GM23248 (cell line): ENCODE measurements around the gene F2RL3. TPM values are rescaled to one million over a fixed set of nuclear protein-coding genes. Genes with fewer than 3 reads are reported as not detected.

Experiments used
- DNase-seq: peaks from one replicate; pipeline ENCODE4 v3.0.0-alpha.2; 2015
- H2AFZ ChIP-seq: fragments of 200-600 bp; sonication (generic); 2 replicates; pipeline ENCODE4 v1.6.1; 2016; ENCODE audit warnings: antibody characterized with exemption
- H3F3A ChIP-seq: fragments of 200-600 bp; sonication (generic); 2 replicates; pipeline ENCODE4 v1.6.1; 2016; ENCODE audit warnings: mild to moderate bottlenecking, antibody characterized with exemption, mixed run types; ENCODE audit not compliant: insufficient read depth
- H3K27ac ChIP-seq: fragments of 200-600 bp; sonication (generic); 2 replicates; pipeline ENCODE4 v1.5.1; 2016; ENCODE audit warnings: mild to moderate bottlenecking
- H3K27me3 ChIP-seq: fragments of 200-600 bp; sonication (generic); replicated peaks from 2 replicates; pipeline ENCODE4 v1.6.1; 2016; ENCODE audit warnings: mild to moderate bottlenecking; ENCODE audit not compliant: insufficient read depth
- H3K36me3 ChIP-seq: fragments of 200-600 bp; sonication (generic); 2 replicates; pipeline ENCODE4 v1.6.1; 2016; ENCODE audit warnings: low read depth, mild to moderate bottlenecking
- H3K4me1 ChIP-seq: fragments of 200-600 bp; sonication (generic); 2 replicates; pipeline ENCODE4 v1.6.1; 2016; ENCODE audit warnings: mild to moderate bottlenecking; ENCODE audit not compliant: insufficient read depth
- H3K4me2 ChIP-seq: fragments of 200-600 bp; sonication (generic); one replicate; pipeline ENCODE4 v1.6.1; 2016; ENCODE audit warnings: mild to moderate bottlenecking; ENCODE audit not compliant: unreplicated experiment
- H3K4me3 ChIP-seq: fragments of 200-600 bp; sonication (generic); 2 replicates; pipeline ENCODE4 v1.5.1; 2016; ENCODE audit warnings: mild to moderate bottlenecking
- H3K79me2 ChIP-seq: fragments of 200-600 bp; sonication (generic); 2 replicates; pipeline ENCODE4 v1.6.1; 2016; ENCODE audit warnings: mild to moderate bottlenecking; ENCODE audit not compliant: insufficient read depth
- H3K9ac ChIP-seq: fragments of 200-600 bp; sonication (generic); 2 replicates; pipeline ENCODE4 v1.6.1; 2016; ENCODE audit warnings: mild to moderate bottlenecking
- H3K9me2 ChIP-seq: fragments of 200-600 bp; sonication (generic); 2 replicates; pipeline ENCODE4 v1.6.1; 2016; ENCODE audit warnings: mixed run types, mild to moderate bottlenecking, moderate library complexity; ENCODE audit not compliant: insufficient read depth
- H3K9me3 ChIP-seq: fragments of 200-600 bp; sonication (generic); one replicate; pipeline ENCODE4 v1.6.1; 2017; ENCODE audit warnings: low read depth
- H4K20me1 ChIP-seq: fragments of 200-600 bp; sonication (generic); 2 replicates; pipeline ENCODE4 v1.6.0; 2016; ENCODE audit not compliant: insufficient read depth
- EZH2 ChIP-seq: fragments of 200-600 bp; sonication (generic); IDR thresholded peaks from 2 replicates; pipeline ENCODE4 v1.6.1; 2018; ENCODE audit warnings: antibody characterized with exemption, mild to moderate bottlenecking; ENCODE audit not compliant: insufficient read depth, poor library complexity, severe bottlenecking
- EZH2phosphoT487 ChIP-seq: fragments of 200-600 bp; sonication (generic); IDR thresholded peaks from 2 replicates; pipeline ENCODE4 v1.6.1; 2018; ENCODE audit warnings: antibody characterized with exemption, moderate library complexity, mild to moderate bottlenecking, low read depth; ENCODE audit not compliant: insufficient read depth
- WGBS, 2 experiments: methylation state at CpG; one replicate each; pipeline ENCODE4 v1.1.6; 2015 to 2017; ENCODE audit warnings: low lambda C conversion rate in 2 of 2, low coverage in 1 of 2; ENCODE audit errors: missing lambda C conversion rate in 2 of 2; 5-methylcytosine and 5-hydroxymethylcytosine counted together
- in situ Hi-C: fragments of 300-500 bp; cut with MboI; formaldehyde crosslinking; loops from 2 replicates; pipeline ENCODE4 v1.15.0; 2020
- polyA plus RNA-seq: library from polyadenylated mRNA; unstranded; fragments of >200 nt; fragmentation: Nextera tagmentation; extraction: Ambion mirVana; gene quantifications from 2 replicates; pipeline ENCODE4 v1.2.1, GENCODE V29; 2016
- total RNA-seq: library from RNA; depleted of rRNA; stranded (reverse); fragments of >200 nt; shearing (Covaris generic); gene quantifications from 2 replicates; pipeline ENCODE4 v1.2.3, GENCODE V29; 2014

Gene F2RL3
- total and polyA plus RNA-seq, 2 experiments from 2014 or later = not detected

DNA sequence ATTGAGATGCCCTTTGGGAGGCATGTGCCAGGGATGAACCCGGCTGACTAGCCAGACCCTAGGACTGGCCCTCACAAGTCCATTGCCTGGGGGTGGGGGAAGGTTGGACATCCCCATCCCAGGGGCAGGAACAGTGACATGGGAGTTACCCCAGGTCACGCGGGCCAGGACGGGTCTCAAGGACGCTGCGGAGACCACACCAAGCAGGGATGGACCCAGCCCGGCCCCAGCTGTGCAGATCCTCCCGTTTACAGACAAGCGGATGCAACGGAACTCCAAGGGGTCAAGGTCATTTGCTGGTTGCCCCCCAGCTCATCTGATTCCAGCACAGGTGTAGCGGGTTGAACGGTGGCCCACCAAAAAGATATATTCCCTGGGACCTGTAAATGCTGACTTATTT is 20.0 kb downstream of the F2RL3 start:
- H2AFZ ChIP-seq = no peak overlapping the region

DNA sequence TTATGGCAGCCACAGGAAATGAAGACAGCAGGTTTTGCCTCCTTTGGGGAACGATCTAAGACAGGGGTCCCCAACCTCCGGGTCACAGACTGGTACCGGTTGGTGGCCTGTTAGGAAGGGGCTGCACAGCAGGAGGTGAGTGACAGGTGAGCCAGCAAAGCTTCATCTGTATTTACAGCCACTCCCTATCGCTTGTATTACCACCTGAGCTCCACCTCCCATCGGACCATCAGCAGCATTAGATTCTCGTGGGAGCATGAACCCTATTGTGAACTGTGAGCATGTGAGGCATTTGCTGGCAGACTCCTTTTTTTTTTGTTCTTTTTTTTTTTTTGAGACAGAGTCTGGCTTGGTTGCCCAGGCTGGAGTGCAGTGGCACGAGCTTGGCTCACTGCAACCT is 22.2 kb downstream of the F2RL3 start:
- Histone ChIP-seq H3K4me2 (no peak overlapping the region), H3K36me3 (no peaks in the 10 kb centered on the region), H3K9ac (no peak overlapping the region), H3K79me2 (no peaks in the 10 kb centered on the region), H3K9me2 (no peaks in the 10 kb centered on the region), H3F3A (no peaks in the 10 kb centered on the region), H3K9me3 (no peaks in the 10 kb centered on the region), H3K27ac (no peak overlapping the region), H3K27me3 (no peaks in the 10 kb centered on the region), H3K4me3 (no peak overlapping the region), H4K20me1 (no peaks in the 10 kb centered on the region), H2AFZ (no peak overlapping the region), H3K4me1 (no peaks in the 10 kb centered on the region)
- TF ChIP-seq EZH2phosphoT487 = no peak
- WGBS, 2 experiments = 25 to 29% methylated on average over 7 of the region's 7 CpGs
- no peak for DNase-seq
- in situ Hi-C loops = no loop called here

More for the DNA sequence above, 20.0 kb downstream of the F2RL3 start:
- no peak for DNase-seq
- Histone ChIP-seq H3F3A (no peaks in the 10 kb centered on the region), H4K20me1 (no peaks in the 10 kb centered on the region), H3K9ac (no peak overlapping the region), H3K9me2 (no peaks in the 10 kb centered on the region), H3K36me3 (no peaks in the 10 kb centered on the region), H3K79me2 (no peaks in the 10 kb centered on the region), H3K4me2 (no peak overlapping the region), H3K9me3 (no peaks in the 10 kb centered on the region), H3K27me3 (no peaks in the 10 kb centered on the region), H3K4me1 (no peaks in the 10 kb centered on the region), H3K4me3 (no peak overlapping the region), H3K27ac (no peak overlapping the region)
- in situ Hi-C loops = no loop called here
- 57% methylated on average over 12 of the region's 12 CpGs for WGBS, 2 experiments
- TF ChIP-seq EZH2 (no peak), EZH2phosphoT487 (no peak)

GRCh38 chr19:16912780-16913179 is 24.0 kb downstream of the F2RL3 start:
- no peak for DNase-seq
- Histone ChIP-seq H3K9me2 (no peaks in the 10 kb centered on the region), H3K27me3 (0 out of 2 replicates have a peak, but pooled peaks cover 3% of the 10 kb centered on the region), H3K4me3 (no peak overlapping the region), H3K36me3 (no peaks in the 10 kb centered on the region), H3K9me3 (no peaks in the 10 kb centered on the region), H3K9ac (no peak overlapping the region), H3F3A (no peaks in the 10 kb centered on the region), H4K20me1 (no peaks in the 10 kb centered on the region), H3K4me1 (no peaks in the 10 kb centered on the region), H3K79me2 (no peaks in the 10 kb centered on the region), H3K27ac (no peak overlapping the region), H3K4me2 (no peak overlapping the region), H2AFZ (no peak overlapping the region)
- WGBS, 2 experiments = 11 to 16% methylated on average over 4 of the region's 4 CpGs
- no peak for TF ChIP-seq EZH2
- TF ChIP-seq EZH2phosphoT487 = no peak
- in situ Hi-C loops = no loop called here

- Histone ChIP-seq H3K9me3 (no peaks in the 10 kb centered on the region), H3K27me3 (0 out of 2 replicates have a peak, but pooled peaks cover 6% of the 10 kb centered on the region), H3K79me2 (no peaks in the 10 kb centered on the region), H3F3A (no peaks in the 10 kb centered on the region), H4K20me1 (no peaks in the 10 kb centered on the region), H3K27ac (no peak overlapping the region), H2AFZ (no peak overlapping the region), H3K9me2 (no peaks in the 10 kb centered on the region), H3K36me3 (no peaks in the 10 kb centered on the region), H3K4me2 (no peak overlapping the region), H3K9ac (no peak overlapping the region), H3K4me3 (no peak overlapping the region), H3K4me1 (no peaks in the 10 kb centered on the region)
- WGBS, 2 experiments = 33 to 38% methylated on average over 10 to 11 of the region's 11 CpGs
- DNase-seq = no peak
- TF ChIP-seq EZH2 (no peak), EZH2phosphoT487 (no peak)
- in situ Hi-C loops = no loop called here
These were observed 25.6 kb downstream of the F2RL3 start for GRCh38 chr19:16914421-16914820.

DNA sequence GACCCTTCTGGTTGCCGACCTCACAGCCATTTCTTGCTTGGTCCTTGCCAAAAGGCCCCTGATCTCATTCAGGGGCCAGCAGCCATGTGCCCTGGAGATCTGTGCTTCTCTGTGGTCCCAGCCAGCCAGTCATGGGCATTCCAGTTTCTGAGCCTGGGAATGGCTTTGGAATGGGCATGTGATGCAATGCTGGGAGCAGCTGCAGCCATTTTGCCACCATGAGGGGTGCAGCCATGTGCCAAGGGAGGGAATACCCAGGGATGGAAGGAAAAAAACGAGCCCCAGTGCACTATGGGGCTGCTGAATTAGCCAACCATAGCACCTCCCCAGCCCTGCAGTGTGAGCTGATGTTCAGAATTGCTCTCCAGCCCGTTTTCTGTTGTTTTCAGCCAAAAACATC is 26.3 kb downstream of the F2RL3 start:
- DNase-seq = no peak
- Histone ChIP-seq H3K27me3 (0 out of 2 replicates have a peak, but pooled peaks cover 6% of the 10 kb centered on the region), H3K9me3 (no peaks in the 10 kb centered on the region), H3K4me2 (no peak overlapping the region), H3K4me1 (no peaks in the 10 kb centered on the region), H3K4me3 (no peak overlapping the region), H2AFZ (no peak overlapping the region), H3K79me2 (no peaks in the 10 kb centered on the region), H3F3A (no peaks in the 10 kb centered on the region), H3K9me2 (no peaks in the 10 kb centered on the region), H3K27ac (no peak overlapping the region), H3K36me3 (no peaks in the 10 kb centered on the region), H4K20me1 (no peaks in the 10 kb centered on the region), H3K9ac (no peak overlapping the region)
- 0 to 13% methylated on average over 3 of the region's 3 CpGs for WGBS, 2 experiments
- TF ChIP-seq EZH2 (no peak), EZH2phosphoT487 (no peak)
- in situ Hi-C loops = no loop called here
